Cardiac muscle cell (in vitro differentiated cells and primary cell): ENCODE measurements around the gene LILRB3. TPM values are rescaled to one million over a fixed set of nuclear protein-coding genes. Genes with fewer than 3 reads are reported as not detected.

Experiments
- DNase-seq, 2 donors: peaks; one replicate each; pipeline versions ENCODE4 v3.0.0 to v3.0.0-alpha.2; 2010 to 2017; ENCODE audit warnings: low read depth in 1 of 2, low spot score in 1 of 2
- H3K27ac ChIP-seq: fragments of 200-600 bp; sonication (generic); 2 replicates; pipeline ENCODE4 v1.5.1; 2016
- H3K27me3 ChIP-seq: fragments of 200-600 bp; sonication (generic); 2 replicates; pipeline ENCODE4 v1.6.0; 2016; ENCODE audit warnings: control low read depth
- H3K36me3 ChIP-seq: fragments of 200-600 bp; sonication (generic); 2 replicates; pipeline ENCODE4 v1.5.1; 2016; ENCODE audit warnings: control low read depth
- H3K4me1 ChIP-seq: fragments of 200-600 bp; sonication (generic); 2 replicates; pipeline ENCODE4 v1.8.1; 2017; ENCODE audit warnings: low read depth, mild to moderate bottlenecking, mixed run types
- H3K4me3 ChIP-seq: fragments of 200-600 bp; sonication (generic); 2 replicates; pipeline ENCODE4 v1.5.1; 2016; ENCODE audit warnings: mild to moderate bottlenecking
- H3K9me3 ChIP-seq: fragments of 200-600 bp; sonication (generic); 2 replicates; pipeline ENCODE4 v1.5.1; 2017; ENCODE audit warnings: low read depth, mild to moderate bottlenecking, control low read depth
- CTCF ChIP-seq: IDR thresholded peaks from 2 replicates; pipeline ENCODE4 v1.5.1; 2012; ENCODE audit warnings: low read depth, mild to moderate bottlenecking, low read length
- polyA plus RNA-seq: library from polyadenylated mRNA; unstranded; fragments of >200 nt; fragmentation: Nextera tagmentation; extraction: Ambion mirVana; gene quantifications from 2 replicates; pipeline ENCODE4 v1.2.1, GENCODE V29; 2016
- total RNA-seq: library from RNA; depleted of rRNA; stranded (reverse); fragments of >200 nt; gene quantifications from 2 replicates; pipeline ENCODE4 v1.2.3, GENCODE V29; 2016

LILRB3 gene
- total and polyA plus RNA-seq, 2 experiments from 2014 or later = 0.27 to 0.98 TPM

GRCh38 chr19:54191811-54192453 is 30.9 kb downstream of the LILRB3 start:
- Histone ChIP-seq H3K4me1 (peaks cover 11% of the 10 kb centered on the region), H3K9me3 (no peaks in the 10 kb centered on the region), H3K27me3 (no peaks in the 10 kb centered on the region), H3K4me3 (peak overlapping the region; percentile 62), H3K27ac (peak overlapping the region; percentile 98), H3K36me3 (peaks cover 13% of the 10 kb centered on the region)
- no peak for DNase-seq
- TF ChIP-seq CTCF = no peak

GRCh38 chr19:54191011-54191810 is 31.6 kb downstream of the LILRB3 start, which contains the start of gene TSEN34:
TSS of gene TSEN34 (plus strand) at chr19:54191308. CDS start at chr19:54191365, 57 bp downstream.
- no peaks in the 10 kb centered on the region for H3K9me3 ChIP-seq
- H3K36me3 ChIP-seq = peaks cover 13% of the 10 kb centered on the region
- no peak for TF ChIP-seq CTCF
- no peaks in the 10 kb centered on the region for H3K27me3 ChIP-seq
- H3K27ac ChIP-seq = peak within 1 kb of the TSS; percentile 98
- DNase-seq = peak; percentile 91 to 93
- peaks cover 11% of the 10 kb centered on the region for H3K4me1 ChIP-seq
- peak within 1 kb of the TSS; percentile 62 for H3K4me3 ChIP-seq

GRCh38 chr19:54190503-54191010 is 32.2 kb downstream of the LILRB3 start:
- DNase-seq = peak; percentile 100
- Histone ChIP-seq H3K27ac (peak overlapping the region; percentile 98), H3K4me1 (peaks cover 11% of the 10 kb centered on the region), H3K4me3 (peak overlapping the region; percentile 62), H3K36me3 (peaks cover 13% of the 10 kb centered on the region), H3K27me3 (no peaks in the 10 kb centered on the region), H3K9me3 (no peaks in the 10 kb centered on the region)
- no peak for TF ChIP-seq CTCF

GRCh38 chr19:54189735-54190502 is 32.9 kb downstream of the LILRB3 start:
- peaks cover 13% of the 10 kb centered on the region for H3K36me3 ChIP-seq
- H3K4me3 ChIP-seq = peak overlapping the region; percentile 44
- H3K27ac ChIP-seq = peak overlapping the region; percentile 98
- peak; percentile 100 for DNase-seq
- H3K4me1 ChIP-seq = peaks cover 11% of the 10 kb centered on the region
- no peaks in the 10 kb centered on the region for H3K27me3 ChIP-seq
- no peak for TF ChIP-seq CTCF
- H3K9me3 ChIP-seq = no peaks in the 10 kb centered on the region

- TF ChIP-seq CTCF = peak; percentile 16
- Histone ChIP-seq H3K27me3 (no peaks in the 10 kb centered on the region), H3K4me1 (peaks cover 11% of the 10 kb centered on the region), H3K4me3 (peak within 1 kb of the TSS; percentile 67), H3K36me3 (peaks cover 10% of the 10 kb centered on the region), H3K9me3 (no peaks in the 10 kb centered on the region), H3K27ac (peak within 1 kb of the TSS; percentile 98)
- no peak for DNase-seq
Observed at GRCh38 chr19:54189145-54189734, 33.6 kb downstream of the LILRB3 start, which contains the start of gene MBOAT7. TSS of gene MBOAT7 (minus strand) at chr19:54189580. CDS start at chr19:54188508, 1,072 bp downstream.
